ENCODE measurements around the gene CASZ1.

- no peak for TF ChIP-seq POLR2AphosphoS5 (IDR thresholded peaks at IDR 0.05)
- TF ChIP-seq CTCF (IDR thresholded peaks at IDR 0.05): no peak
- no peak for TF ChIP-seq EP300 (IDR thresholded peaks at IDR 0.05)
- no peak for TF ChIP-seq POLR2A (IDR thresholded peaks at IDR 0.05)
These were observed 141.4 kb downstream of the CASZ1 start for GRCh38 chr1:10655002-10655401.

Measured in stomach (tissue), 4 donors.